ENCODE measurements around the gene RASA3.
"Not testable (repeated sequence)": the region's sequence is repeated elsewhere in the genome, so short reads cannot be mapped to it uniquely, and the experiment has no call there.

RASA3 gene

DNA sequence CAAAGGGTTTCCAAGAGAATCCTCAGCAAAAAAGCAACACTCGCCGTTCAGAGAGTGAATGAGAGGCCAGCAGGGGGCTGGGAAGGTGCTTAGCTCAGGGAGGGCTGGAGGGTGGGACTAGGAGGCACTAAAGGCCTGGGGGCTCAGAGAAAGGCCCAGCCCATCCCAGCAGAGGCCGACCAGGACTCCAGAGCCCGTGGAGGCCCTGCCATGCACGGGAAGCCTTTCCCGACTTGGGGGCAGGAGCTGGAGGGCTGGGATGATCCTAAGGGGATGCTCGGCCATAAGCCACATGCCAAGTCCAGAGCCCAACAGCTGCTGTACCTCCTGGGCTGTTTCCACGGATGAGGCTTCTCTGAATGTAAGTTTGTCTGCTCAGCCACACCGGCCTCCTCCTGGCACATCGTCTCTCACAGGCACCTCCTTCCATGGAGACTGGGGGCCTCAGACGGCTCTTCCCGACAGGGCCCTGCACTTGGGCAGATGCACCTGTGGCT lies 19.5 kb downstream of the RASA3 start:
- no peak for DNase-seq (ENCODE audit: low read depth in 2 of 2)

DNA sequence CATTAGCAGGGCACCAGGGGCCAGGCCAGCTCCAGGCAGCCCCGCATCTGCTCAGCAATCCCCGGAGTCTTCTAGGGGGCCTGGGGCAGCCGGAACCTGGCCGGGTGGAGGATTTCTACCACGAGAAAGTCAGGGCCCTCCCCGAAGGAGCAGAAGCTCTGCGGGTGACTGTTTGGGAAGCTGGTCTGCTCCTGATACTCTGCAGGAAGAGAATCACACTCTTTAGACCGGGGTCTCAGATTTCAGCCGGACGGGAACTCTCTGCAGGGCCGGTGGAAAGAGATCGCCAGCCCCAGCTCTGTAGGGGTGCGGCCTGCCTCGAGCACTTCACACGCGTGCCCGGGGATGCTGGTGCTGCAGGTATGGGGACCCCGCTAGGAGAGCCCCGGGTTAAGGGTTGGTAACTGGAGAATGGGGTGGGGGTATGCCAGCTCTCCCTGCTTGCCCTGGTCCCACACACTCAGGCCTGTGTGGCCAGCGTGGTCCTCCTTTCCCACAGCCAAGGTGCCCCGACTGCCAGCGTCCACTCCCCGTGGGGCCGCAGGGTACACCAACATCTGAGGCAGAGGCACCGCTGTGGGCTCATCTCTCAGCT lies 20.1 kb downstream of the RASA3 start:
- no peak for DNase-seq (ENCODE audit: low read depth in 2 of 2)

DNA sequence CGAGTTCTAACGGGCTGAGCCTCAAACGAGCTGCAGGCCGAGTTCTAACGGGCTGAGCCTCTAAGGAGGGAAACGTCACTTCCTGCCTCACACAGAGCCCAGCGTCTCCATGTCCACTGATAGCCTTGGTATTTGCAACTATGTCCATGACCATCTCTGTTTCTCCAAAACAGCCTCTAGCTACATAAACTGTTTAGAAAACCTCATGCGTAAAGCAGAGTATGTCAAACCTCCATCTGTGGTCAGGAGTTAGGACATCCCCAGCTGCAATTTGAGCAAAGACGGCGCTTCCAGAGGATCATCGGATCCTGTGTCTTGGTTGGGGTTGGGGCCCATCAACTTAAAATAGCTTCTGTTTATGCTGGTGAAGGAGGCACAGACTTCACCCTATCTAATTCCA lies 20.8 kb downstream of the RASA3 start:
- DNase-seq (ENCODE audit: low read depth in 2 of 2), result no peak

DNA sequence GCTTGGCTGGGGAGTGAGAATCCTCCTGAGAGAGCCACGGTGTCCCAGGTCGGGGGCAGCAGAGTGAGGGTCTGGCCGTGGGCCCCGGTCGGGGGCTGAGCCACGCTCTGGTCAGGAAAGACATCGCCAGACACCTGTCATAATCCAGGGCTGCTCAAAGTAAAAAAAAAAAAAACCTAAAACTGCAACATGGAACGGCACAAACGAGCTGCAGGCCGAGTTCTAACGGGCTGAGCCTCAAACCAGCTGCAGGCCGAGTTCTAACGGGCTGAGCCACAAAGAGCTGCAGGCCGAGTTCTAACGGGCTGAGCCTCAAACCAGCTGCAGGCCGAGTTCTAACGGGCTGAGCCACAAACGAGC lies 21.6 kb downstream of the RASA3 start:
- DNase-seq (ENCODE audit: low read depth in 2 of 2), result not testable (repeated sequence)

DNA sequence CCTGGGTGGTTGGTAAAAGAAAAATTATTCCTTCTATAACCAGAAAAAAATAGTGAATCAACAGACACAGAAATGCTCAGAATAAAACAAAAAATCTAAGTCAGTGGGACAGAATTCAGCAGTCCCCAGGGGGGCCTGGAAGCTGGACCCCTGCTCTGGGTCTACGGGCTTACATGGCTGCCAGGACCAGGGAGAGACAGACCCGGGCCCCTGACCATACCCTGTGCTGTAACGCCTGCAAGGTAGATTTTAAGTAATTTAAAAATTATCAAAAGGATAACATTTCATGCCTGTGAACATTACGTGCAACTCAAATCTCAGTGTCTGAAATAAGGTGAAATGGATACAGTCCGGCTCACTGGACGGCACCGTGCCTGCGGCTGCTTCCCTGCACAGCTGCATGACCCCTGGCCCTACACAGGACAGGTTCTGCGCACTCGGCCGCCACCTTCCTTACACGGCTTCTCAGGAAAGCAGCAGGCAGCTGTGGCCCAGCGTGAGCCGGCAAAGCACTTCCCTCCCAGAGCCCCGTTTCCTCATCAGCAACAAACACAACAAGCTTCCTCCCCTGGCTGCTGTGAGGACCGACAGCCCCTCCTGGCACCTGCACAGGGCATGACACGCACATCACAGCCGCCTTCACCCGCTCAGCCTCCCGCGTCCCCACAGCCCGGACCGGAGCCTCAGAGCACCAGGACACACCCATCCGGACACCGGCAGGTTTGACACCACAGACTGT lies 22.2 kb downstream of the RASA3 start:
- peak; percentile 53 to 64 for DNase-seq (ENCODE audit: low read depth in 2 of 2)

DNA sequence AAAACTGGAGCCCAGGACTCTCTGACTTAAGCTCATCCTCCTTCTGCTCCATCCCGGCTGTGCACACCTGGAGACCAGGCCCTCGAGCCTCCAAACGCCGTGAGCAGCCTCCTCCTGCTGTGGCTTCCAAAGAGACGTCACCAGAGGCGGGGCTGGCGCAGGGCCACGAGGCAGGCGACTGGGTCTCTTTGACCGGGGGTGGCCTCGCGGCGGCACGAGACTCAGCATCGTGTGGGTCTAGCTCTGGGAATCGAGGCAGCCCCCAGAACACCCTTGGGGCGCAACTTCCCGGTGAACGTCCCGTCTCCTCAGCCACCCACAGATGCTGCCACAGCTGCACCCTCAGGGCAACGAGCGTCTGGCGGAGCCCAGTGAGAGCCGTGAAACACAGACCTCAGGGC lies 22.8 kb downstream of the RASA3 start:
- peak in 1 of 2 donors; percentile 31 for DNase-seq (ENCODE audit: low read depth in 2 of 2)

DNA sequence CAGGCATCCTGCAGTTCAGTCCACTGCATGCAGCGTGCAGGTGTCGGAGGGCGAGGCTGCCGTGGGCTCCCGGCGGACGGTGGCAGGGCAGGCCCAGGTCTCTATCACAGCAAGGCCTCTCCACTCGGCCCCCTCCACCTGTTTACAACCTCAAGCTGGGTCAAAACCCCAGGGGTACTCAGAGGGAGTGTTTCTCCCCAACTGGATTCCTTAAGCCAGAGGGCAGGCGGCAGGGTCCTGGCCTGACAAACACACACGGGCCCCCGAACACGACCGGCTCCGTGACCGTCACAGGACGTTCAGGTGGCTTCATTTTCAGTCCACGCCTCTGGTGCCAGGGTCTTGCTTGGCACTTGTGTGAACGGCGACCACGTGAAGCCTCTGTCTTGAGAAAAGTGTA lies 23.5 kb downstream of the RASA3 start:
- no peak for DNase-seq (ENCODE audit: low read depth in 2 of 2)

DNA sequence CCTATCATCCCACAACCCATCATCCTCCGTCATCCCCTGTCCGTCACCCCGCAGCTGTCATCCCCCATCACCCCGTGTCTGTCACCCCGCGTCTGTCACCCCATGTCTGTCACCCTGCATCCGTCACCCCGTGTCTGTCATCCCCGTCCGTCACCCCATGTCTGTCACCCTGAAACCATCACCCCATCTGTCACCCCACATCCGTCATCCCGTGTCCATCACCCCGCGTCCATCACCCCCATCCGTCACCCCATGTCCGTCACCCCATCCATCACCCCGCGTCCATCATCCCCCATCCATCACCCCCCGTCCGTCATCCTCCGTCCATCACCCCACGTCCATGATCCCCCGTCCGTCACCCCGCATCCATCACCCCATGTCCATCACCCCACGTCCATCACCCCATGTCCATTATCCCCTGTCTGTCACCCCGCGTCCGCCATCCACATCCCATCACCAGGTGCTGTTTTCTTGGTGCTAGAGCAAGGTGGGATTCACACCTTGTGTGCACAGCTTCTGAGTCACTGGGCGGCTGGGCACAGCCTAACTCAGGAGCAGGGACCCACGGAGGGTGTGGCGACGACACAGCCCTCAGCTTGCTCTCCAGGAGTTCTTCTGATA lies 24.2 kb downstream of the RASA3 start:
- no peak for DNase-seq (ENCODE audit: low read depth in 2 of 2)

DNA sequence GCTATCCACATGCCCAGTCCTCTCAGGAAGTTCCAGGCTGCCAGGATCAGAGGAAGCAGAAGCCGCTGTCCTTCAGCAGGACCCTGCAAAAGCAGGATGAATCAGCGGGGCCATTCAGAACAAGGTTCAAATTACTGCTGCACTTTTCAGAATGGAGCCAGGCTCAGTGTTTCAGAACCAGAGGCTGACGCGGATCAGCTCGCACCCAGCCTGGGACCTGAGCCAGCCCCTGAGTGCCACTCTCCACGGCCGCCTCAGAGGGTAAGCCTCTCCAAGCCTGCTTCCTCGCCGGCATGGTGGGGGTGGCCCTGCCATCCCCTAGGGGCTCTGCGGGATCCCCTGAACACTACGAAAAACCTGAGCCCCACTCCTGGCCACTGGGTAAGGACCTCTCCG lies 24.7 kb downstream of the RASA3 start:
- DNase-seq (ENCODE audit: low read depth in 2 of 2), result no peak

DNA sequence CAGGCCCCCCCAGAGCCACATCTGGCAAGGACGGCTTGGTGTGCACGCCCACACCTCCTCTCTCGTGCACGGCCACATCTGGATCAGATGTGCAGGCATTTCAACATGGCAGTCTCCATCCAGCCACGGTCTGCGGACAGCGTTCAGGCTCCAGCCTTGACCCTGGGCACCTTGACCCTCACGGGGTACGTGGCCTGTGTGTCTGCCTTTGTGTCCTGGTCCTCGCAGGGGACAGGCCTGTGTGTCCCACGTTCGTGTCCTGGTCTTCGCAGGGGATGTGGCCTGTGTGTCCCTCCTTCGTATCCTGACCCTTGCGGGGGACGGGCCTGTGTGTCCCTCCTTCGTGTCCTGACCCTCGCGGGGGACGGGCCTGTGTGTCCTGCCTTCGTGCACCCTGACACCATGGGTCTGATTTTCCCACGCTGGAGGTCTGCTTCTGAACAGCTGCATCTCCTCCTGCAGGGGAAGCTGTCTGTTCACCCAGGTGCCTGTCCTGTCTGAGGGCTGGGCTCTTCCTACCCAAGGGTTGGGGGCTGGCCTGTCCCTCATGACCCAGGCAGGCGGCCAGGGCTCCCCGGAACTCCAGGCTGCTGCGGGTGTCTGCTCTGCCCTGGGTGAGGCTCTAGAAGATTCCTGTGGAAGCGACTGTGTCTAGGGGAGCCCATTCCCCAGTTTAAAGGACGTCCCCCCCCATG lies 25.3 kb downstream of the RASA3 start:
- DNase-seq (ENCODE audit: low read depth in 2 of 2), result no peak

DNA sequence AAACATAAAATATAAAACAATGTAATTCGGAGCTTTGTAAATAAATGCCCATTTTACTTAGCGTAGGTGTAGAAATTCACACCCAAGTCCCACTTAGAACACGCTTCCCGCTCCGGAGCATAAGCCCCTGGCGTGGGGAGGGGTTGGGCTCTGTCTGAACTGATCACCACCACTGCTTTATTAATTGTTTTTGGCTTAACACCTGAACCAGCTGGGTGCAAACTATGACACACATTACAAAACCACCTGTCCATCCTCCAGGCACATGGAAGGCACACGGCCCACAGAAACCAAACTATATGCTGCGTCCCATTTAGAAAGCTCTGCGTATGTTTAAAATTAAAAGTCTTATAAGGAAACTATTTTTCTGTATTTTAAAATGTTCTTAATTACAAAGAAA lies 25.9 kb downstream of the RASA3 start:
- DNase-seq (ENCODE audit: low read depth in 2 of 2), result no peak

DNA sequence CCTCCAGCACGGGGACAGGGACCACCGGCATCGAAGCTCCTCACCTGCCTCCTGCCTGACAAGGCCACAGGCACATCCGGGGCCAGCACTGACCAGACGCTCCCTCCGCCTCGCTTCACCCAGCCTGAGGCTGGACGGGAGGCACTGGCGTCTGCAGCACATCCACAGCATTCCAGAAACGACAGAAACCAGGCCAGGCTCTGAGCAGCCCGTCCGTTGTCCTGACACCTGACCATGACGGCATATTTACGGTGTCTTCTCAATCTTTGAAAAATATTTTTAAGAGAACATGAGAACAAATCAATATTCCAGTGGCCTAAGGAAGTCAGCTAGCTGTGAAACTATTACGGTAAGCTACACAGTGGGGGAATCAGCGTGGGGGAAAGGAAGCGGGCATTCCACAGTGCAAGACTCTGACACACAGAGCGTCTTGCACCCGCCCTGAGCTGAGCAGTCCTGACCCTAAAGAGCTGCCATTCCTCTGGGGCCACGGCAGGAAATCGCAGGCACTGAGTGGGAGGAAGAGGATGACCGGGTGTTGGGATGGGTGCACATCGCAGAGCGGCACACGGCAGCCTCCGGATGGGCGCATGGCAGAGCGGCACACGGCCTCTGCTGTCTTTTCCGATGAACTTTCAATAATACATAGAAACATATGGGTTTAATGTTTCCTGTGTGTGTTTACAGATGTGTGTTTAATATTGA lies 26.8 kb downstream of the RASA3 start:
- no peak for DNase-seq (ENCODE audit: low read depth in 2 of 2)

DNA sequence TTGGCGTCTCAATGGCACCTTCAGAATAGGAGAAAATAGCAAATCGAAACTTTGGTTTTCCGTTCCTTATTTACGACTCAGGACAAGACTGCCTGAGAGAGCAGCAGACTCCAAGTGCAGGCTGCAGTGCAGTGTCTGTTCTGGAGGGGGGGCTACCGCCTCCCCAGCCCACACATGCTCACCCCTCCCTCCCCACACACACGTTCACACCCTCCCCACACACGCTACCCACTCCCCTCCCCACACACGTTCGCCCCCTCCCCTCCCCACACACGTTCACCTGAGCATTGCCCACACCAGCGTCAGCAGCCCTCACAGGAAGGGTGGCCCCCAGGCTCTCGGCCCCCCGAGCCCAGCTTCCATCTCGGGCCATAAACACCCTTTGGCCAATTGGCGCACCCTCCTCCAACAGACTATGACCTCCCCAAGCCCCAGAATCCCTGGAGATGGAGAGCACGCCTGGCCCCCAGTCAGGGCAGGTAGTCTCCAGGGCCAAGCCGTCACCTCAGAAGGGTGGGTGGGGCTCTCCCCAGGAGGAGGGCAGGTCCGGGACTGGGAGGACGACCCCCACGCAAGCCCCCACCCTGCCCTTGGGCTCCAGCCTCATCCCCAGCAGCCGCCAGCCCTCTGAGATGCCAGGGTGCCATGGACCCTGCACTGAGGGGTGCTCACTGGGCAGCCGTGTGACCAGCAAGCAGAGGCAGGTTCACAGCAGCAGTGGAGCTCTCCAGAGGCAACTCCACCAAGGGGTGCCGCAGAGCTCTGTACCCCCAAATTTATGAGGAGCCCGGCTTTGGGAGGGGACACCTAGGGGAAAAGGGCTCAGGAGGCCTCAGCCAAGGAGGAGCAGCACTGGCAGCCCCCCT lies 27.5 kb downstream of the RASA3 start:
- no peak for DNase-seq (ENCODE audit: low read depth in 2 of 2)

DNA sequence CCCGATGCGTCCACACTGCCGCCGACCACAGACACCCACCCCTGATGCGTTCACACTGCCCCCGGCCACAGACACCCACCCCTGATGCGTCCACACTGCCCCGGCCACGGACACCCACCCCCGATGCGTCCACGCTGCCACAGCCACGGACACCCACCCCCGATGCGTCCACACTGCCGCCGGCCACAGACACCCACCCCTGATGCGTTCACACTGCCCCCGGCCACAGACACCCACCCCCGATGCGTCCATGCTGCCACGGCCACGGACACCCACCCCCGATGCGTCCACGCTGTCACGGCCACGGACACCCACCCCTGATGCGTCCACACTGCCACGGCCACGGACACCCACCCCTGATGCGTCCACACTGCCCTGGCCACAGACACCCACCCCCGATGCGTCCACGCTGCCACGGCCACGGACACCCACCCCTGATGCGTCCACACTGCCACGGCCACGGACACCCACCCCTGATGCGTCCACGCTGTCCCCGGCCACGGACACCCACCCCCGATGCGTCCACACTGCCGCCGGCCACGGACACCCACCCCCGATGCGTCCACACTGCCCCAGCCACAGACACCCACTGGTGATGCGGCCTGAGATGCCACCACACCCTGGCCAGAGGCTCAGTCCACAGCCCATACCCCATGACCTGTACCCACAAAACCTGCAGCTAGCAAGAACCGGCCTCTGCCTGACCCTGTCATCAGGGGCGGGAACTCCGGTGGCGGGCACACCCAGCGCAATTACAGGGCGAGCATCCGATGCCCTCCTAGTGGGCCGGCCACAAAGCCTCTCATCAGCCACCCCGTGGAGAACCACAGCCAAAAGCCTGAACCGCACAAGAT lies 28.4 kb downstream of the RASA3 start:
- no peak for DNase-seq (ENCODE audit: low read depth in 2 of 2)

DNA sequence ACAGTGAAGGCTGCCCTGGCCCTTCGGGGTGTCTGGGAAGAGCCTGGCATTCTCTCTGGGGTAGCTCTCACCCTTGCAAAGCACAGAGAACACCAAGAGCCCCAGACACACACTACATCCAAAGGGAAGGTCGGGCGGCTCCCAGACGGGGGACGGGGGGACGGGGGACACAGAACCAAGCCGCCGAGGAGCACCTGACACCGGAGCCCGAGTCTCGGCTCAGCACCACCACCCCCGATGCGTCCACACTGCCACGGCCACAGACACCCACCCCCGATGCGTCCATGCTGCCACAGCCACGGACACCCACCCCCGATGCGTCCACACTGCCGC lies 29.2 kb downstream of the RASA3 start:
- not testable (repeated sequence) for DNase-seq (ENCODE audit: low read depth in 2 of 2)

DNA sequence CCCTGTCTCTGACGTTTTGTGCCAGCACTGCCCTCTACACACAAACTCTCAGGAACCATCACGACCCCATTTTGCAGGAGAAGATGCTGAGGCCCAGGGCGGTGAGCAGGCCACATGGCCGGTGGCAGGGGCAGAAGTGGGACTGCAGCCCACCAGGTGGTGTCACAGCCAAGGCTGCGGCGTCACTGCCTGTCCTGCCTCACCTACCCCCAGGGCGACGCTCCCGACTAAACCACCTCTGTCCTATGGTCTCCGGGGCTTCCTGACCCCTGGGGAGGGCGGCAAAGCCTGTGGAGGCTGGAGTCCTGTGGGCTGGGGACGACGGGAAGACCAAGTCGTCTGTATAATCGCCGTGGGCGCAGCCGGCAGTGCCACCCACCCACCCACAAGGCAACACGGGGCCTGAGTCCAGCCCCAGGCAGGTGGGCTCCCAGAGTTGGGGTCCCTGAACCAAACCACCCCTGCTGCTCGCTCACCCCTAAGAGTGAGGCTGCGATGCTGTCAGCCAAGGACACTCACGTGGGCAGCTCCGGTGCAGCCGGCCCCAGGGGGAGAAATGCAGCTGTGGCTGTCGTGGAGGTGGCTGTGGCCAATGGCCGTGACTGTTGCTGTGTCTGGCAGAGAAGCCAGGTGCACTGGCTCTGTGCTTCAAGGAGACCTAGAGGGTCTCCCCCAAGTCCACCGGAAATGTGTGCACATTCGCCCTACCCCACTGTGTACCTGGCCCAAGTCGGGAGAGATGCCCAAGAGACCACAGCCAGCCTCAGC lies 29.7 kb downstream of the RASA3 start:
- no peak for DNase-seq (ENCODE audit: low read depth in 2 of 2)

DNA sequence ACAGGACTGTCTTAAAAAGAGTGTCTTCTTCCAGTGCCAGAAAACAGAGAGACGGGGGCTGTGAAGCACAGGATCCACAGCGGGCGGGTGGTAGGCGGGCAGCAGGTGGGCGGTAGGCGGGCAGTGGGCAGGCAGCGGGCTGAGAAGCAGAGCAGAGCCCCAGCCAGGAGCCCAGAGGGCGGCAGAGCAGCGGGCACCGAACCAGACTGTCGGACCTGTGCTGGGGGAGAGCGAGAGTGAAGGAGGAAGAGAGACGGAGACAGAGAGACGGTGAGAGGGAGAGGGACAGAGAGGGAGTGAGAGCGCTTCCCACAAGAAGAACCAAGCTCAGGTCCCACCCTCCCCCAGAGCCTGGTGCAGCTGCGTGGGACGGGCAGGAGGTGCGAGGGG lies 30.3 kb downstream of the RASA3 start:
- no peak for DNase-seq (ENCODE audit: low read depth in 2 of 2)

DNA sequence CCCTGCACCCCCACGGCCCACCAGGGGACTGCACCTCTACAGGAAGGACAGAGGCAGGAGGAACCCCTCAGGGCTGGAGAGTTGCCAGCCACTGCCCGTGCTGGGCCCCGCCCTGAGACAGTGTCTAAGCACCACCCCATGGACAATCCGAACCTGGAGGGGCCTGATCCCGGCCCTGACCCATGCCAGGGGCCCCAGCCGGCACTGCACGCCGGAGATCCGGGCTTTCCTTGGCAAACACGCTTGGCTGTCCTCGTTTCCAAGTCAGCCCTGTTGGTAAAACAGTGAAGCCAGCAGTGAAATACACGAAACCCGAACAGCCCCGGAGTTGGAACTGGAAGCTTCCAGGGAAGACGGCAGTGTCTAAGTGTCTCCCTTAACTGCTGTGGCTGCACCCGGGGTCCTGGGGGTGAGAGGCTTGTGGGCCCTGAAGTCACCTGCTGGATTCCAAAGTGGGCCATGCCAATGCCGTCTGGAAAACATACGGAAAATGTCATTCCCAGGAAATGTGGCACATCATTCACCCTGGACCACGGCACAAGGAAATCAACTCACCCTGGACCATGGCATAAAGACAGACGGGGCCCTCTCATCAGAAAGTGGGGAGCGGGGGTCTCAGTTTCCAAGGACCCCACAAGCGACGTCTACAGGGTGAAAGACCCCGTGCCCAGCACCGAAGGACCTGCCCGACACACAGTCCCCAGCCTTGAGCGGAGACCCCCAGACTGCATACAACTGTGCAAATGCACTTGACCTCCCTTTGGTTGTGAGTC lies 30.9 kb downstream of the RASA3 start:
- no peak for DNase-seq (ENCODE audit: low read depth in 2 of 2)

Data from stimulated activated CD4-positive, alpha-beta T cell treated with anti-CD3 and anti-CD28 coated beads, Interleukin-15, amount 100 ng/mL, for 48 hours (primary cell).